ENCODE measurements around the gene DMXL2.

Gene DMXL2

DNA sequence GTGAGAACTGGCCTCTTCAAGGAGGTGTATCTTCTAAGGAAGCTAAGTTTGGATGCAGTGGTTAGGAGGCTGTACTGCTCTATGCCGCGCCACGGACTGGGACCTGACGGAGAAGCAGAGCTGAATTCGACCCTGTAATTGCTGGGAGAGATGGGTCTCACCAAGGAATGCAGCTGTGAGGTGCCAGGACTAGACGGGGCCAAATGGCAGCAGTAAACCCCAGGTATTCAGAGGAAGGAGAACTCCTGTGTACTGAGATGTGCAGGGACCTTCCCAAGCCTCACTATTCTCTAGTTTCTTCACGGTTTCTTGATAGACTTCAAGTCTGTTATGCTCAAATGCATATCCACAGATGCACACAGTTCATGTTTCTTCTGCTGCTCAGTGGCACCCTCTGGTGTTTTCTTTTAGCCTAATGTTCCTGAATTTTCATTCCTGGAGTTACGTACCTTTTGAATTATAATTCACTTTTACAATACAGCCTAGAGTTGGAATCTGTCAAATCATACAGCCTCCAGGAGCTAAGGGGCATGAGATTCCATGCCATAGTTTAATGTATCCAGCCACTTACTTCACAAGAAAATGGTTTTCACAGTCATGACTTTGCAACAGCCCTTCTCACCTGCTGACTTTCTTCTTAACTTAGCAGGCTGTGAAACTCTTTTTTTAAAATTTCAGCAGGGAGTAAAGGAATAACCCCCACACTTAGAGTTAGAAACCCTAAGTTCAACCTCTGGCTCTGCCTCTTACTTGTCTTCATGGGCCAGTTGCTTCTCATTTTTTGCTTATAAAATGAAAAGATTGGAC lies 219.3 kb downstream of the DMXL2 start:
- H3K4me3 ChIP-seq (replicated peaks; ENCODE audit: low read depth, low read length): no peak overlapping the region
- no peak for DNase-seq (ENCODE audit: extremely low read depth, low read depth)
- TF ChIP-seq, protein P1, sequence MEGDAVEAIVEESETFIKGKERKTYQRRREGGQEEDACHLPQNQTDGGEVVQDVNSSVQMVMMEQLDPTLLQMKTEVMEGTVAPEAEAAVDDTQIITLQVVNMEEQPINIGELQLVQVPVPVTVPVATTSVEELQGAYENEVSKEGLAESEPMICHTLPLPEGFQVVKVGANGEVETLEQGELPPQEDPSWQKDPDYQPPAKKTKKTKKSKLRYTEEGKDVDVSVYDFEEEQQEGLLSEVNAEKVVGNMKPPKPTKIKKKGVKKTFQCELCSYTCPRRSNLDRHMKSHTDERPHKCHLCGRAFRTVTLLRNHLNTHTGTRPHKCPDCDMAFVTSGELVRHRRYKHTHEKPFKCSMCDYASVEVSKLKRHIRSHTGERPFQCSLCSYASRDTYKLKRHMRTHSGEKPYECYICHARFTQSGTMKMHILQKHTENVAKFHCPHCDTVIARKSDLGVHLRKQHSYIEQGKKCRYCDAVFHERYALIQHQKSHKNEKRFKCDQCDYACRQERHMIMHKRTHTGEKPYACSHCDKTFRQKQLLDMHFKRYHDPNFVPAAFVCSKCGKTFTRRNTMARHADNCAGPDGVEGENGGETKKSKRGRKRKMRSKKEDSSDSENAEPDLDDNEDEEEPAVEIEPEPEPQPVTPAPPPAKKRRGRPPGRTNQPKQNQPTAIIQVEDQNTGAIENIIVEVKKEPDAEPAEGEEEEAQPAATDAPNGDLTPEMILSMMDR (IDR thresholded peaks at IDR 0.05; ENCODE audit: low read depth, low read length, missing control alignments): peak; percentile 65

DNA sequence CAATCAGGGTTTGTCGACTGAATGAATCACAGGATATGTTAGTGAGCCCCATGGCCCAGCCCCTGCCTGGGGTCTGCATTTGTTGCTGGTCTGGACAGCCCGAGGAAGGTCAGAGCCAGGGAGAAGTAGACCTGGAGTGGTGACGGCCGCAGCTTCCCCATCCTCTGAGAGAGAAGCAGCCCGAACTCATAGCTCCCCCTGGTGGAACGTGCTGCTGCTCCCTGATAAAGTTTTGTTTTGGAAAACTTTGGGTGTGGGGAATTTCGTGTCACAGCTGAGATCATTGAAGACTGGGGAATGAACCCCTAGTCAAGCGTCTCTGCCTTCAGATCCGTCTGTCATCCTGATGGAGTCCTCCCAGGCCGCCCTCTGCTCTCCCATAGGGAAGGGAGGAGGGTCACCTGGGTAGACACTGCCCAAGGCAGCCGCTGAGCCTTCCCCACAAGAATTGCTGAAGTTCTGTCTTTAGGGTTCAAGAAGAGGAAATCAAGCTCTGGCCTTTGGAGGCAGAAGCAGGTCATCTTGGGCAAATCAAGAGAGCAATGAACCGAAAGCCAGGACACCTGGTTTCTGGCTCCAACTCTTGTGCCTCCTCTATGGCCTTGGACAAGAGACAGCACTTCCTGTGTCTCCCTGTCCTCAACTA lies 220.6 kb downstream of the DMXL2 start:
- TF ChIP-seq, protein P1 (IDR thresholded peaks at IDR 0.05; ENCODE audit: low read depth, low read length, missing control alignments): peak; percentile 76
- no peak for DNase-seq (ENCODE audit: extremely low read depth, low read depth)
- no peak overlapping the region for H3K4me3 ChIP-seq (replicated peaks; ENCODE audit: low read depth, low read length)

DNA sequence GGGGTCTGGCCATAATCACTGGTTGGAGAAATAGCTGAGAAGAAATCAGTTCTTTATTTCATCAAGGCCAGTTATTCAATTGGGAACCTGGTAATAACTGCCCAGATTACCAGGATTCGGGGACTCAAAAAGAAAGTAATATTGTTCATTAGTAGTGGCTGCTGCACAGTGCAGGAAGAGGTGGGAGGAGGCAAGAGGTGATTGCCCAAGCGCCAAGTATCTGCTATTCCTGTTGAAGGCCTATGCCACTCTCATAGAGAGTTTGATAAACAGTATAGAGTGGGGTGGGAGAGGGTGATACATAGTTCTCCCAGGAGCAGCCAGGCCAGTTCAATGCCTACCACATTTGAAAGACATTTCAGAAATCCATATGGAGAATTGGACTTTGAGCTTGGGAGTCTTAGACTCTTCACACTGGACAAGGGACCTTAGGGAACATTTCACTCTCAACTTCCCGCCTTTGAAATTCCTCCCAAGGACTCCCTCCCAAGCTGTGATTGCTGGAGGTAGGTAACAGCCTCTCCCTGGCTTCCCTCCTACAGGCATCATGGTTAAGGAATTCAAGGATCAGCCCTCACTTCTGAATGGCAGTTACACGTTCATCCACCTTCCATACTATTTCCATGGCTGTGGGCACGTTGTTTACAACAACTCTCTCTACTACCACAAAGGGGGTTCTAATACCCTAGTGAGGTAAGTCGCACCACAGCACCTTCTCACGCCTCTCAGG lies 221.4 kb downstream of the DMXL2 start:
- DNase-seq (ENCODE audit: extremely low read depth, low read depth): no peak
- TF ChIP-seq, protein P1 (IDR thresholded peaks at IDR 0.05; ENCODE audit: low read depth, low read length, missing control alignments): no peak
- no peak overlapping the region for H3K4me3 ChIP-seq (replicated peaks; ENCODE audit: low read depth, low read length)

DNA sequence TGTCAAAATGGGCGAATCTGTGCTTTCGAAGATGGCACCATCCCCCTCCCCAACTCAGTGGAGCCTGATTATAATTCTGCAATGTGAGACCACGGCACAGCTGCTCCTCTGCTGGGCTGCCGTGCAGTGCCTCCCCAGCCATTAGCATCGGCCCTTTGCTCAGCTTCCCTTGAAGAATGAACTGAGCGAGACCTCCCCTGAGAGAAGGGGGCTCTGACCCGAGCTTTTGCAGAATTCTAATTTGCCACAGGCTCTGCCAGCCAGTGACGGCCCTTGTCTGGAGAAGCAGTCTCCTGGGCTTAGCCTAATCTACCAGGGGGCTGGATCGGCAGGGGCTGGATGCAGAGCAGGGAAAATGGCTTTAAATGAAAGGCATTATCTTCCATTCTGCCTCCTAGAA lies 223.9 kb downstream of the DMXL2 start:
- TF ChIP-seq, protein P1 (IDR thresholded peaks at IDR 0.05; ENCODE audit: low read depth, low read length, missing control alignments): no peak
- DNase-seq (ENCODE audit: extremely low read depth, low read depth): no peak
- no peak overlapping the region for H3K4me3 ChIP-seq (replicated peaks; ENCODE audit: low read depth, low read length)
